ENCODE results near the gene CHMP4B. TPM values are rescaled to one million over a fixed set of nuclear protein-coding genes. Genes with fewer than 3 reads are reported as not detected.
A peak's percentile ranks its signal among the peaks of the same experiment; 100 is the strongest.

CHMP4B gene
- total RNA-seq, 1 experiment from 2014 or later, result 203 TPM

GRCh38 chr20:33772439-33772838, 38.7 kb upstream of the CHMP4B start:
- ChIA-PET POLR2A (interaction anchor here (0.5 kb wide), 1 partner anchor 221 kb away, joined by 6 read pairs; no protein-coding TSS in a partner anchor), CTCF (no interaction called here)
- no peaks in the 10 kb centered on the region for H3K36me3 Mint-ChIP-seq (ENCODE audit: insufficient read depth, unreplicated experiment)
- Histone ChIP-seq H3K36me3 (ENCODE audit: control insufficient read depth, insufficient read depth, low read length) (no peaks in the 10 kb centered on the region), H3K27me3 (replicated peaks; ENCODE audit: control insufficient read depth, insufficient read depth, low read length) (no peaks in the 10 kb centered on the region), H3K4me1 (no peaks in the 10 kb centered on the region), H3K4me3 (ENCODE audit: low read depth, low read length) (no peak overlapping the region), H3K9me3 (no peaks in the 10 kb centered on the region)
- no peaks in the 10 kb centered on the region for H3K9me3 Mint-ChIP-seq (ENCODE audit: unreplicated experiment)
- no peaks in the 10 kb centered on the region for H3K4me1 Mint-ChIP-seq (ENCODE audit: low read depth, unreplicated experiment)
- intact Hi-C loops (cut with micrococcal nuclease; ENCODE audit: unreplicated experiment), result no loop called here
- no peak for TF ChIP-seq CTCF (IDR thresholded peaks at IDR 0.05; ENCODE audit: insufficient read depth in 1 of 2, low read depth in 1 of 2, low read length in 1 of 2, severe bottlenecking in 1 of 2, unreplicated experiment in 1 of 2)
- DNase-seq, result no peak
- no peak overlapping the region for H3K27ac Mint-ChIP-seq (ENCODE audit: unreplicated experiment)
- no TSS peak for BruUV-seq (replicated peaks)
- no peaks in the 10 kb centered on the region for H3K27me3 Mint-ChIP-seq (ENCODE audit: insufficient read depth, unreplicated experiment)
- no peak overlapping the region for H3K4me3 Mint-ChIP-seq (ENCODE audit: unreplicated experiment)

- DNase-seq, result no peak
- Histone ChIP-seq H3K4me1 (peaks cover 8% of the 10 kb centered on the region), H3K9me3 (no peaks in the 10 kb centered on the region), H3K36me3 (ENCODE audit: control insufficient read depth, insufficient read depth, low read length) (no peaks in the 10 kb centered on the region), H3K4me3 (ENCODE audit: low read depth, low read length) (no peak overlapping the region), H3K27me3 (replicated peaks; ENCODE audit: control insufficient read depth, insufficient read depth, low read length) (no peaks in the 10 kb centered on the region)
- Mint-ChIP-seq H3K36me3 (ENCODE audit: insufficient read depth, unreplicated experiment) (peaks cover 2% of the 10 kb centered on the region), H3K27ac (ENCODE audit: unreplicated experiment) (no peak overlapping the region), H3K4me3 (ENCODE audit: unreplicated experiment) (no peak overlapping the region), H3K27me3 (ENCODE audit: insufficient read depth, unreplicated experiment) (no peaks in the 10 kb centered on the region), H3K4me1 (ENCODE audit: low read depth, unreplicated experiment) (peaks cover 11% of the 10 kb centered on the region), H3K9me3 (ENCODE audit: unreplicated experiment) (no peaks in the 10 kb centered on the region)
- TF ChIP-seq CTCF (IDR thresholded peaks at IDR 0.05; ENCODE audit: insufficient read depth in 1 of 2, low read depth in 1 of 2, low read length in 1 of 2, severe bottlenecking in 1 of 2, unreplicated experiment in 1 of 2), result no peak
- CTCF ChIA-PET, result interaction anchor here (0.6 kb wide), 1 partner anchor 14 kb away, joined by 3 read pairs; no protein-coding TSS in a partner anchor
- intact Hi-C loops (cut with micrococcal nuclease; ENCODE audit: unreplicated experiment), result no loop called here
- POLR2A ChIA-PET, result no interaction called here
- no TSS peak for BruUV-seq (replicated peaks)
These were observed 37.6 kb upstream of the CHMP4B start for GRCh38 chr20:33773412-33774089.

GRCh38 chr20:33777816-33778215, 33.3 kb upstream of the CHMP4B start:
- CTCF ChIA-PET, result interaction anchor here (0.7 kb wide), 1 partner anchor 48 kb away, joined by 4 read pairs; no protein-coding TSS in a partner anchor
- TF ChIP-seq CTCF (IDR thresholded peaks at IDR 0.05; ENCODE audit: insufficient read depth in 1 of 2, low read depth in 1 of 2, low read length in 1 of 2, severe bottlenecking in 1 of 2, unreplicated experiment in 1 of 2), result no peak
- Histone ChIP-seq H3K4me3 (ENCODE audit: low read depth, low read length) (no peak overlapping the region), H3K4me1 (peaks cover 13% of the 10 kb centered on the region), H3K9me3 (no peaks in the 10 kb centered on the region), H3K36me3 (ENCODE audit: control insufficient read depth, insufficient read depth, low read length) (no peaks in the 10 kb centered on the region), H3K27me3 (replicated peaks; ENCODE audit: control insufficient read depth, insufficient read depth, low read length) (no peaks in the 10 kb centered on the region)
- BruUV-seq (replicated peaks), result no TSS peak
- Mint-ChIP-seq H3K9me3 (ENCODE audit: unreplicated experiment) (no peaks in the 10 kb centered on the region), H3K27me3 (ENCODE audit: insufficient read depth, unreplicated experiment) (no peaks in the 10 kb centered on the region), H3K4me1 (ENCODE audit: low read depth, unreplicated experiment) (peaks cover 25% of the 10 kb centered on the region), H3K27ac (ENCODE audit: unreplicated experiment) (peak overlapping the region; percentile 46), H3K4me3 (ENCODE audit: unreplicated experiment) (no peak overlapping the region), H3K36me3 (ENCODE audit: insufficient read depth, unreplicated experiment) (peaks cover 5% of the 10 kb centered on the region)
- POLR2A ChIA-PET, result no interaction called here
- no peak for DNase-seq
- intact Hi-C loops (cut with micrococcal nuclease; ENCODE audit: unreplicated experiment), result no loop called here

Data from Caco-2 (cell line).